MCF 10A (cell line): ENCODE measurements around the gene KRT6C. TPM values are rescaled to one million over a fixed set of nuclear protein-coding genes. Genes with fewer than 3 reads are reported as not detected.
"Not testable (repeated sequence)": the region's sequence is repeated elsewhere in the genome, so short reads cannot be mapped to it uniquely, and the experiment has no call there.

Experiments used
- BruUV-seq: library from RNA; stranded (reverse); fragments of 400-500 nt; replicated peaks from 2 replicates; lab custom pipeline; 2021; lab: Mats Ljungman, UMichigan
- CTCF ChIA-PET: fragments of 300-600 bp; sonication (Branson Sonifier 250); formaldehyde crosslinking; extraction: SDS; loops from one replicate; lab custom pipeline; 2021; ENCODE audit warnings: antibody characterized with exemption, inconsistent platforms; lab: Yijun Ruan, JAX
- POLR2A ChIA-PET: fragments of 300-600, 350-650 bp; sonication (Branson Sonifier 250); formaldehyde crosslinking; extraction: SDS; loops from one replicate; lab custom pipeline; 2020; ENCODE audit warnings: antibody characterized with exemption, inconsistent platforms; lab: Yijun Ruan, JAX
- DNase-seq: peaks from one replicate; pipeline ENCODE4 v3.0.0-alpha.2; 2018; ENCODE audit not compliant: unreplicated experiment
- H3K27ac Mint-ChIP-seq: one replicate; pipeline ENCODE4 v1.8.0; 2022; ENCODE audit warnings: mild to moderate bottlenecking, low read depth, mixed read lengths; ENCODE audit not compliant: unreplicated experiment
- H3K27me3 Mint-ChIP-seq: one replicate; pipeline ENCODE4 v1.8.0; 2022; ENCODE audit warnings: mixed read lengths; ENCODE audit not compliant: insufficient read depth, unreplicated experiment
- H3K36me3 Mint-ChIP-seq: one replicate; pipeline ENCODE4 v1.8.0; 2022; ENCODE audit warnings: mild to moderate bottlenecking, moderate library complexity, mixed read lengths; ENCODE audit not compliant: insufficient read depth, unreplicated experiment
- H3K4me1 Mint-ChIP-seq: one replicate; pipeline ENCODE4 v1.8.0; 2022; ENCODE audit warnings: mixed read lengths; ENCODE audit not compliant: insufficient read depth, unreplicated experiment
- H3K4me3 Mint-ChIP-seq: one replicate; pipeline ENCODE4 v1.8.0; 2022; ENCODE audit warnings: mild to moderate bottlenecking, moderate library complexity, mixed read lengths; ENCODE audit not compliant: unreplicated experiment
- H3K9me3 Mint-ChIP-seq: one replicate; pipeline ENCODE4 v1.8.0; 2022; ENCODE audit warnings: mixed read lengths; ENCODE audit not compliant: unreplicated experiment
- intact Hi-C: fragments of 100-400 bp; cut with micrococcal nuclease; formaldehyde crosslinking; loops from 2 replicates; pipeline ENCODE4 v1.14.1; 2022
- total RNA-seq: library from RNA; stranded (reverse); gene quantifications from 2 replicates; pipeline ENCODE4 v1.2.3, GENCODE V29; 2022
- TF ChIP-seq, protein P1 (sequence below): fragments of 200-600 bp; IDR thresholded peaks from one replicate; pipeline ENCODE4 v1.8.0; 2022; ENCODE audit warnings: antibody characterized with exemption, mild to moderate bottlenecking; ENCODE audit not compliant: unreplicated experiment

The KRT6C gene
- total RNA-seq, 1 experiment from 2014 or later: 0.19 TPM

DNA sequence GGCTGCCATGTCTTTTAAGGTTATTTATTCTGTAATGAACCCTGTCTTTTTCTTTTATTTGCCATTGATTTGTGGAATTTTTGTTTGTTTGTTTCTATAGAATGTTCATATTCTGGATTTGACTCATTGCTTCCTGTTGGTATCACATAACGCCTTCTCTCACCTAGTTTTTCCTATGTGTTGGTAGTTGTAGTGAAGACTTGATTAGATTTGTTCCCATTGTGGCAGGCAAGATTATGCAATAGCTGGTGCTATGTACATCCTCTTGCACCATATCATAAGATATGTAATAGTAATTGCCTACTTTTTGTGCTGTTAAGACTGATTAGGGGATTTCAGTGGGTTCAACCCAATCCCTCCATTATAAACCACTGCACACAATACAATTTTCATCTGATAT lies 17.8 kb downstream of the KRT6C start:
- intact Hi-C loops: no loop called here
- H3K4me1 Mint-ChIP-seq: peaks cover 29% of the 10 kb centered on the region
- POLR2A ChIA-PET: interaction anchor here (0.9 to 1.7 kb wide), 3 partner anchors 8 to 65 kb away, joined by 3 to 4 read pairs (median 3); partner anchors contain the start of gene KRT5
- H3K27ac Mint-ChIP-seq: no peak overlapping the region
- TF ChIP-seq, protein P1, sequence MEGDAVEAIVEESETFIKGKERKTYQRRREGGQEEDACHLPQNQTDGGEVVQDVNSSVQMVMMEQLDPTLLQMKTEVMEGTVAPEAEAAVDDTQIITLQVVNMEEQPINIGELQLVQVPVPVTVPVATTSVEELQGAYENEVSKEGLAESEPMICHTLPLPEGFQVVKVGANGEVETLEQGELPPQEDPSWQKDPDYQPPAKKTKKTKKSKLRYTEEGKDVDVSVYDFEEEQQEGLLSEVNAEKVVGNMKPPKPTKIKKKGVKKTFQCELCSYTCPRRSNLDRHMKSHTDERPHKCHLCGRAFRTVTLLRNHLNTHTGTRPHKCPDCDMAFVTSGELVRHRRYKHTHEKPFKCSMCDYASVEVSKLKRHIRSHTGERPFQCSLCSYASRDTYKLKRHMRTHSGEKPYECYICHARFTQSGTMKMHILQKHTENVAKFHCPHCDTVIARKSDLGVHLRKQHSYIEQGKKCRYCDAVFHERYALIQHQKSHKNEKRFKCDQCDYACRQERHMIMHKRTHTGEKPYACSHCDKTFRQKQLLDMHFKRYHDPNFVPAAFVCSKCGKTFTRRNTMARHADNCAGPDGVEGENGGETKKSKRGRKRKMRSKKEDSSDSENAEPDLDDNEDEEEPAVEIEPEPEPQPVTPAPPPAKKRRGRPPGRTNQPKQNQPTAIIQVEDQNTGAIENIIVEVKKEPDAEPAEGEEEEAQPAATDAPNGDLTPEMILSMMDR: no peak
- CTCF ChIA-PET: no interaction called here
- BruUV-seq: no TSS peak
- H3K27me3 Mint-ChIP-seq: no peaks in the 10 kb centered on the region
- DNase-seq: peak; percentile 81
- no peak overlapping the region for H3K4me3 Mint-ChIP-seq
- H3K36me3 Mint-ChIP-seq: no peaks in the 10 kb centered on the region
- H3K9me3 Mint-ChIP-seq: no peaks in the 10 kb centered on the region

GRCh38 chr12:52454411-52455201 lies 19.0 kb downstream of the KRT6C start:
- Mint-ChIP-seq H3K4me3 (no peak overlapping the region), H3K27ac (no peak overlapping the region), H3K27me3 (no peaks in the 10 kb centered on the region), H3K9me3 (no peaks in the 10 kb centered on the region), H3K36me3 (no peaks in the 10 kb centered on the region), H3K4me1 (peaks cover 29% of the 10 kb centered on the region)
- intact Hi-C loops: no loop called here
- peak; percentile 60 for DNase-seq
- CTCF ChIA-PET: no interaction called here
- no TSS peak for BruUV-seq
- POLR2A ChIA-PET: interaction anchor here (0.6 to 1.7 kb wide), 4 partner anchors 35 to 66 kb away, joined by 3 to 4 read pairs (median 3); partner anchors contain the start of gene KRT5
- TF ChIP-seq, protein P1: no peak

GRCh38 chr12:52452101-52452500 lies 21.5 kb downstream of the KRT6C start, which contains the start of gene KRT6B:
KRT6B (minus strand) TSS chr12:52452146; CDS start chr12:52452078, 68 bp downstream.
- no TSS peak for BruUV-seq
- Mint-ChIP-seq H3K27me3 (no peaks in the 10 kb centered on the region), H3K4me1 (peaks cover 29% of the 10 kb centered on the region), H3K4me3 (peak within 1 kb of the TSS; percentile 3), H3K27ac (no peak within 1 kb of the TSS), H3K36me3 (no peaks in the 10 kb centered on the region), H3K9me3 (no peaks in the 10 kb centered on the region)
- TF ChIP-seq, protein P1: no peak
- CTCF ChIA-PET: interaction anchor here (0.6 to 1.2 kb wide), 2 partner anchors 17 to 594 kb away, joined by 3 read pairs; no protein-coding TSS in a partner anchor
- intact Hi-C loops: no loop called here
- DNase-seq: peak; percentile 66
- POLR2A ChIA-PET: interaction anchor here (0.5 to 2.5 kb wide), 13 partner anchors 10 to 815 kb away, joined by 3 to 30 read pairs (median 4); partner anchors contain the start of genes KRT5, KRT6A and KRT6C

GRCh38 chr12:52448228-52448627 lies 25.4 kb downstream of the KRT6C start:
- no TSS peak for BruUV-seq
- no peaks in the 10 kb centered on the region for H3K27me3 Mint-ChIP-seq
- POLR2A ChIA-PET: no interaction called here
- TF ChIP-seq, protein P1: no peak
- no peak for DNase-seq
- no peak overlapping the region for H3K4me3 Mint-ChIP-seq
- H3K4me1 Mint-ChIP-seq: peaks cover 11% of the 10 kb centered on the region
- CTCF ChIA-PET: interaction anchor here (1.3 kb wide), 1 partner anchor 76 kb away, joined by 5 read pairs; no protein-coding TSS in a partner anchor
- no peaks in the 10 kb centered on the region for H3K9me3 Mint-ChIP-seq
- no peak overlapping the region for H3K27ac Mint-ChIP-seq
- intact Hi-C loops: loop anchor here (10.0 kb wide), 1 partner anchor 53 kb away; no protein-coding TSS in a partner anchor
- no peaks in the 10 kb centered on the region for H3K36me3 Mint-ChIP-seq

- H3K27ac Mint-ChIP-seq, H3K4me3 Mint-ChIP-seq, H3K9me3 Mint-ChIP-seq, H3K36me3 Mint-ChIP-seq, DNase-seq, POLR2A ChIA-PET, H3K27me3 Mint-ChIP-seq, BruUV-seq: not testable (repeated sequence)
- peaks cover 18% of the 10 kb centered on the region for H3K4me1 Mint-ChIP-seq
- intact Hi-C loops: loop anchor here (10.0 kb wide), 1 partner anchor 52 kb away; no protein-coding TSS in a partner anchor
- CTCF ChIA-PET: interaction anchor here (0.8 to 1.3 kb wide), 3 partner anchors 49 to 439 kb away, joined by 5 read pairs; no protein-coding TSS in a partner anchor
These were observed 26.4 kb downstream of the KRT6C start for GRCh38 chr12:52447196-52447595.
